ENCODE measurements around the gene DIAPH1.

DIAPH1 gene

GRCh38 chr5:141649972-141650371 lies 31.2 kb upstream of the DIAPH1 start:
- TF ChIP-seq CTCF (conservative IDR thresholded peaks at IDR 0.05; ENCODE audit: low read length) (no peak), EZH2phosphoT487 (IDR thresholded peaks at IDR 0.05; ENCODE audit: borderline replicate concordance) (no peak)
- no peaks in the 10 kb centered on the region for H3K9me2 ChIP-seq (replicated peaks; ENCODE audit: low read depth, low read length)
- no peaks in the 10 kb centered on the region for H3K36me3 ChIP-seq (ENCODE audit: insufficient read depth, low read length)
- no peaks in the 10 kb centered on the region for H3K9me3 ChIP-seq (ENCODE audit: insufficient read depth, low read depth, low read length)
- H3K9ac ChIP-seq (ENCODE audit: low read depth, low read length, poor library complexity, severe bottlenecking) = no peak overlapping the region
- no peak overlapping the region for H2AFZ ChIP-seq (ENCODE audit: low read length)
- H4K20me1 ChIP-seq (ENCODE audit: insufficient read depth, low read length, poor library complexity, severe bottlenecking) = no peaks in the 10 kb centered on the region
- H3K79me2 ChIP-seq (ENCODE audit: insufficient read depth, low read length) = no peaks in the 10 kb centered on the region
- no peak overlapping the region for H3K4me3 ChIP-seq (ENCODE audit: low read length, poor library complexity, severe bottlenecking)
- H3F3A ChIP-seq (ENCODE audit: low read depth) = no peaks in the 10 kb centered on the region
- no peaks in the 10 kb centered on the region for H3K27me3 ChIP-seq (ENCODE audit: insufficient read depth, low read length, poor library complexity, severe bottlenecking)
- H3K4me2 ChIP-seq (ENCODE audit: low read depth, low read length, poor library complexity, severe bottlenecking) = peak overlapping the region; percentile 82
- H3K4me1 ChIP-seq (ENCODE audit: insufficient read depth, low read length, poor library complexity, severe bottlenecking) = peaks cover 3% of the 10 kb centered on the region

- no peak overlapping the region for H3K9ac ChIP-seq (ENCODE audit: low read depth, low read length, poor library complexity, severe bottlenecking)
- H3K27me3 ChIP-seq (ENCODE audit: insufficient read depth, low read length, poor library complexity, severe bottlenecking) = no peaks in the 10 kb centered on the region
- no peaks in the 10 kb centered on the region for H3K36me3 ChIP-seq (ENCODE audit: insufficient read depth, low read length)
- no peaks in the 10 kb centered on the region for H3K9me3 ChIP-seq (ENCODE audit: insufficient read depth, low read depth, low read length)
- H3K4me1 ChIP-seq (ENCODE audit: insufficient read depth, low read length, poor library complexity, severe bottlenecking) = peaks cover 3% of the 10 kb centered on the region
- H3F3A ChIP-seq (ENCODE audit: low read depth) = no peaks in the 10 kb centered on the region
- H3K4me3 ChIP-seq (ENCODE audit: low read length, poor library complexity, severe bottlenecking) = no peak overlapping the region
- TF ChIP-seq CTCF (conservative IDR thresholded peaks at IDR 0.05; ENCODE audit: low read length) (no peak), EZH2phosphoT487 (IDR thresholded peaks at IDR 0.05; ENCODE audit: borderline replicate concordance) (no peak)
- no peak overlapping the region for H2AFZ ChIP-seq (ENCODE audit: low read length)
- no peak overlapping the region for H3K4me2 ChIP-seq (ENCODE audit: low read depth, low read length, poor library complexity, severe bottlenecking)
- H3K9me2 ChIP-seq (replicated peaks; ENCODE audit: low read depth, low read length) = no peaks in the 10 kb centered on the region
- no peaks in the 10 kb centered on the region for H3K79me2 ChIP-seq (ENCODE audit: insufficient read depth, low read length)
- H4K20me1 ChIP-seq (ENCODE audit: insufficient read depth, low read length, poor library complexity, severe bottlenecking) = no peaks in the 10 kb centered on the region
Observed at GRCh38 chr5:141649056-141649688, 30.4 kb upstream of the DIAPH1 start.

GRCh38 chr5:141647851-141648250 lies 29.1 kb upstream of the DIAPH1 start:
- Histone ChIP-seq H3K27me3 (ENCODE audit: insufficient read depth, low read length, poor library complexity, severe bottlenecking) (no peaks in the 10 kb centered on the region), H3K4me2 (ENCODE audit: low read depth, low read length, poor library complexity, severe bottlenecking) (no peak overlapping the region), H3K4me1 (ENCODE audit: insufficient read depth, low read length, poor library complexity, severe bottlenecking) (peaks cover 3% of the 10 kb centered on the region), H3K36me3 (ENCODE audit: insufficient read depth, low read length) (no peaks in the 10 kb centered on the region), H3K9me2 (replicated peaks; ENCODE audit: low read depth, low read length) (no peaks in the 10 kb centered on the region), H3F3A (ENCODE audit: low read depth) (no peaks in the 10 kb centered on the region), H3K79me2 (ENCODE audit: insufficient read depth, low read length) (no peaks in the 10 kb centered on the region), H3K9ac (ENCODE audit: low read depth, low read length, poor library complexity, severe bottlenecking) (no peak overlapping the region), H3K9me3 (ENCODE audit: insufficient read depth, low read depth, low read length) (no peaks in the 10 kb centered on the region), H2AFZ (ENCODE audit: low read length) (no peak overlapping the region), H3K4me3 (ENCODE audit: low read length, poor library complexity, severe bottlenecking) (no peak overlapping the region), H4K20me1 (ENCODE audit: insufficient read depth, low read length, poor library complexity, severe bottlenecking) (no peaks in the 10 kb centered on the region)
- TF ChIP-seq EZH2phosphoT487 (IDR thresholded peaks at IDR 0.05; ENCODE audit: borderline replicate concordance) (no peak), CTCF (conservative IDR thresholded peaks at IDR 0.05; ENCODE audit: low read length) (no peak)
